Loucy (cell line): ENCODE results near the gene SLC30A3.

Experiments used
- EZH2phosphoT487 ChIP-seq: fragments of 200-600 bp; IDR thresholded peaks from 2 replicates; pipeline ENCODE4 v1.6.1; 2018; ENCODE audit warnings: antibody characterized with exemption, mild to moderate bottlenecking, moderate library complexity, borderline replicate concordance
- TF ChIP-seq, protein P1 (sequence below): fragments of 200-600 bp; sonication (generic); conservative IDR thresholded peaks from 2 replicates; pipeline ENCODE4 v1.5.1; 2014; ENCODE audit warnings: mild to moderate bottlenecking, antibody characterized with exemption, low read length

DNA sequence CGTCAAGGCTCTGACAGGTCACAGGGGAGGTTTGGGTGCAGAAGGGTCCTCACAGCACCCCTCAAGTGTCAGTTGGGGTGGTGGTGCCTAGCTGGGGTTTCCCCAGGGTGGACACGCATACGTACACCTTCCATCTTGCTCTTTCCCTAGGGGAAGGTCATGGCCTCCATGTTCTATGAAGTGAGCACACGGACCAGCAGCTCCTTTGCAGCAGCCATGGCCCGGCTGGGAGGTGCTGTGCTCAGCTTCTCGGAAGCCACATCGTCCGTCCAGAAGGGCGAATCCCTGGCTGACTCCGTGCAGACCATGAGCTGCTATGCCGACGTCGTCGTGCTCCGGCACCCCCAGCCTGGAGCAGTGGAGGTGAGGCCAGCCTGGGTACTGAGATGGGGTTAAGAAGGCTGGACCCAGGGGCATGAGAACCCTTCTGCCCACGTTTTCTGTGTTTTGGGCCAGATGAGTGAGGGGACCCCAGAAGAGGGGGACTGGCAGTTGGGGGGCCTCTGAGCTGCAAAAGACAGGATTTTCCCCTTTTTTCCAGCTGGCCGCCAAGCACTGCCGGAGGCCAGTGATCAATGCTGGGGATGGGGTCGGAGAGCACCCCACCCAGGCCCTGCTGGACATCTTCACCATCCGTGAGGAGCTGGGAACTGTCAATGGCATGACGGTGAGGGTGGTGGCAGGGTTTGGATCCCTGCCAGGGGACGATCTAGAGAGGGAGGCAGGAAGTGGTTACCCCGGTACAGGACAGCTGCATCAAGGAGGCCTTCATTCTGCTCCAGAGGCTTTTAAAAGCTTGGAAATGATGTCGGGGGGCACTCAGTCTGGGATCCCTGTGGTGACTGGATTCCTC lies 20.9 kb downstream of the SLC30A3 start:
- TF ChIP-seq, protein P1, sequence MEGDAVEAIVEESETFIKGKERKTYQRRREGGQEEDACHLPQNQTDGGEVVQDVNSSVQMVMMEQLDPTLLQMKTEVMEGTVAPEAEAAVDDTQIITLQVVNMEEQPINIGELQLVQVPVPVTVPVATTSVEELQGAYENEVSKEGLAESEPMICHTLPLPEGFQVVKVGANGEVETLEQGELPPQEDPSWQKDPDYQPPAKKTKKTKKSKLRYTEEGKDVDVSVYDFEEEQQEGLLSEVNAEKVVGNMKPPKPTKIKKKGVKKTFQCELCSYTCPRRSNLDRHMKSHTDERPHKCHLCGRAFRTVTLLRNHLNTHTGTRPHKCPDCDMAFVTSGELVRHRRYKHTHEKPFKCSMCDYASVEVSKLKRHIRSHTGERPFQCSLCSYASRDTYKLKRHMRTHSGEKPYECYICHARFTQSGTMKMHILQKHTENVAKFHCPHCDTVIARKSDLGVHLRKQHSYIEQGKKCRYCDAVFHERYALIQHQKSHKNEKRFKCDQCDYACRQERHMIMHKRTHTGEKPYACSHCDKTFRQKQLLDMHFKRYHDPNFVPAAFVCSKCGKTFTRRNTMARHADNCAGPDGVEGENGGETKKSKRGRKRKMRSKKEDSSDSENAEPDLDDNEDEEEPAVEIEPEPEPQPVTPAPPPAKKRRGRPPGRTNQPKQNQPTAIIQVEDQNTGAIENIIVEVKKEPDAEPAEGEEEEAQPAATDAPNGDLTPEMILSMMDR: no peak
- no peak for TF ChIP-seq EZH2phosphoT487
